GM15510 (cell line): Measurements from ENCODE around the gene PTPRJ.

Experiments
- POLR2A ChIP-seq: IDR thresholded peaks from 3 replicates; pipeline ENCODE4 v1.6.1; 2011; ENCODE audit warnings: borderline replicate concordance; ENCODE audit not compliant: insufficient read length; ENCODE audit errors: extremely low read depth

Gene PTPRJ

GRCh38 chr11:48055292-48056132 lies 75.2 kb downstream of the PTPRJ start:
- no peak for TF ChIP-seq POLR2A

- no peak for TF ChIP-seq POLR2A
Measured at GRCh38 chr11:48056325-48057183, 76.2 kb downstream of the PTPRJ start.

GRCh38 chr11:48058064-48058463 lies 77.7 kb downstream of the PTPRJ start:
- no peak for TF ChIP-seq POLR2A

GRCh38 chr11:48058788-48059187 lies 78.4 kb downstream of the PTPRJ start:
- TF ChIP-seq POLR2A, result no peak

GRCh38 chr11:48062649-48063048 lies 82.3 kb downstream of the PTPRJ start:
- TF ChIP-seq POLR2A, result no peak

GRCh38 chr11:48063424-48063978 lies 83.1 kb downstream of the PTPRJ start:
- TF ChIP-seq POLR2A, result no peak

GRCh38 chr11:48064306-48064705 lies 83.9 kb downstream of the PTPRJ start:
- TF ChIP-seq POLR2A, result no peak

GRCh38 chr11:48066881-48067800 lies 86.8 kb downstream of the PTPRJ start:
- TF ChIP-seq POLR2A, result no peak

- no peak for TF ChIP-seq POLR2A
Measured at GRCh38 chr11:48073031-48073861, 92.9 kb downstream of the PTPRJ start.

- TF ChIP-seq POLR2A, result no peak
Measured at GRCh38 chr11:48074425-48075181, 94.2 kb downstream of the PTPRJ start.

GRCh38 chr11:48075637-48076036 lies 95.3 kb downstream of the PTPRJ start:
- no peak for TF ChIP-seq POLR2A

- TF ChIP-seq POLR2A, result no peak
Measured at GRCh38 chr11:48077251-48077650, 96.9 kb downstream of the PTPRJ start.

- no peak for TF ChIP-seq POLR2A
Measured at GRCh38 chr11:48078689-48079088, 98.3 kb downstream of the PTPRJ start.
